Smooth muscle cell (in vitro differentiated cells): ENCODE measurements around the gene APP. TPM values are rescaled to one million over a fixed set of nuclear protein-coding genes. Genes with fewer than 3 reads are reported as not detected.
A peak's percentile ranks its signal among the peaks of the same experiment; 100 is the strongest.

Source experiments
- DNase-seq: peaks from one replicate; lab custom pipeline; 2025; ENCODE audit not compliant: unreplicated experiment; lab: John Stamatoyannopoulos, UW
- H2AFZ ChIP-seq: fragments of 200-600 bp; sonication (generic); 2 replicates; pipeline ENCODE4 v1.6.0; 2016; ENCODE audit warnings: antibody characterized with exemption, low read depth, mild to moderate bottlenecking
- H3F3A ChIP-seq: fragments of 200-600 bp; sonication (generic); 2 replicates; pipeline ENCODE4 v1.6.0; 2017; ENCODE audit warnings: antibody characterized with exemption, low read depth
- H3K27ac ChIP-seq: fragments of 200-600 bp; sonication (generic); 2 replicates; pipeline ENCODE4 v1.5.1; 2016; ENCODE audit warnings: low read depth, mild to moderate bottlenecking
- H3K27me3 ChIP-seq: fragments of 200-600 bp; sonication (generic); 2 replicates; pipeline ENCODE4 v1.6.1; 2016; ENCODE audit warnings: low read depth, mild to moderate bottlenecking
- H3K36me3 ChIP-seq: fragments of 200-600 bp; sonication (generic); 2 replicates; pipeline ENCODE4 v1.5.1; 2016; ENCODE audit warnings: low read depth
- H3K4me1 ChIP-seq: fragments of 200-600 bp; sonication (generic); 2 replicates; pipeline ENCODE4 v1.5.1; 2016; ENCODE audit warnings: low read depth
- H3K4me2 ChIP-seq: fragments of 200-600 bp; sonication (generic); 2 replicates; pipeline ENCODE4 v1.6.0; 2016; ENCODE audit warnings: mild to moderate bottlenecking
- H3K4me3 ChIP-seq: fragments of 200-600 bp; sonication (generic); 2 replicates; pipeline ENCODE4 v1.5.1; 2016; ENCODE audit warnings: mild to moderate bottlenecking
- H3K79me2 ChIP-seq: fragments of 200-600 bp; sonication (generic); 2 replicates; pipeline ENCODE4 v1.6.0; 2016; ENCODE audit warnings: low read depth, mild to moderate bottlenecking
- H3K9ac ChIP-seq: fragments of 200-600 bp; sonication (generic); 2 replicates; pipeline ENCODE4 v1.6.0; 2016; ENCODE audit warnings: low read depth
- H3K9me3 ChIP-seq: fragments of 200-600 bp; sonication (generic); replicated peaks from 2 replicates; pipeline ENCODE4 v1.5.1; 2016; ENCODE audit warnings: low read depth
- H4K20me1 ChIP-seq: fragments of 200-600 bp; sonication (generic); 2 replicates; pipeline ENCODE4 v1.6.0; 2016; ENCODE audit warnings: low read depth
- WGBS: methylation state at CpG from one replicate; pipeline ENCODE4 v1.1.7; 2016; ENCODE audit warnings: low lambda C conversion rate; 5-methylcytosine and 5-hydroxymethylcytosine counted together
- polyA plus RNA-seq: library from polyadenylated mRNA; unstranded; fragments of >200 nt; fragmentation: Nextera tagmentation; extraction: Ambion mirVana; gene quantifications from 2 replicates; pipeline ENCODE4 v1.2.1, GENCODE V29; 2016
- total RNA-seq: library from RNA; depleted of rRNA; stranded (reverse); fragments of >200 nt; gene quantifications from 2 replicates; pipeline ENCODE4 v1.2.3, GENCODE V29; 2014
- TF ChIP-seq, protein P1 (sequence below): fragments of 200-600 bp; sonication (generic); IDR thresholded peaks from 2 replicates; pipeline ENCODE4 v1.5.1; 2017; ENCODE audit warnings: borderline replicate concordance, mild to moderate bottlenecking, antibody characterized with exemption; ENCODE audit not compliant: insufficient read depth, poor library complexity, severe bottlenecking

The APP gene
- total and polyA plus RNA-seq, 2 experiments from 2014 or later = 65.3 to 459 TPM

- no peak overlapping the region for H3K4me3 ChIP-seq
- peak overlapping the region; percentile 86 for H3K27ac ChIP-seq
- H3F3A ChIP-seq = peaks cover 15% of the 10 kb centered on the region
- peaks cover 86% of the 10 kb centered on the region for H3K79me2 ChIP-seq
- H3K4me1 ChIP-seq = peaks cover 30% of the 10 kb centered on the region
- H3K9ac ChIP-seq = peak overlapping the region; percentile 21
- WGBS = 32% methylated on average over 4 of the region's 4 CpGs
- H3K27me3 ChIP-seq = no peaks in the 10 kb centered on the region
- H3K36me3 ChIP-seq = no peaks in the 10 kb centered on the region
- H3K9me3 ChIP-seq = no peaks in the 10 kb centered on the region
- TF ChIP-seq, protein P1, sequence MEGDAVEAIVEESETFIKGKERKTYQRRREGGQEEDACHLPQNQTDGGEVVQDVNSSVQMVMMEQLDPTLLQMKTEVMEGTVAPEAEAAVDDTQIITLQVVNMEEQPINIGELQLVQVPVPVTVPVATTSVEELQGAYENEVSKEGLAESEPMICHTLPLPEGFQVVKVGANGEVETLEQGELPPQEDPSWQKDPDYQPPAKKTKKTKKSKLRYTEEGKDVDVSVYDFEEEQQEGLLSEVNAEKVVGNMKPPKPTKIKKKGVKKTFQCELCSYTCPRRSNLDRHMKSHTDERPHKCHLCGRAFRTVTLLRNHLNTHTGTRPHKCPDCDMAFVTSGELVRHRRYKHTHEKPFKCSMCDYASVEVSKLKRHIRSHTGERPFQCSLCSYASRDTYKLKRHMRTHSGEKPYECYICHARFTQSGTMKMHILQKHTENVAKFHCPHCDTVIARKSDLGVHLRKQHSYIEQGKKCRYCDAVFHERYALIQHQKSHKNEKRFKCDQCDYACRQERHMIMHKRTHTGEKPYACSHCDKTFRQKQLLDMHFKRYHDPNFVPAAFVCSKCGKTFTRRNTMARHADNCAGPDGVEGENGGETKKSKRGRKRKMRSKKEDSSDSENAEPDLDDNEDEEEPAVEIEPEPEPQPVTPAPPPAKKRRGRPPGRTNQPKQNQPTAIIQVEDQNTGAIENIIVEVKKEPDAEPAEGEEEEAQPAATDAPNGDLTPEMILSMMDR = no peak
- no peak for DNase-seq
- peaks cover 92% of the 10 kb centered on the region for H4K20me1 ChIP-seq
- H2AFZ ChIP-seq = no peak overlapping the region
- H3K4me2 ChIP-seq = peak overlapping the region; percentile 68
These were observed 40.2 kb downstream of the APP start for GRCh38 chr21:26130249-26130881.

- peaks cover 20% of the 10 kb centered on the region for H3F3A ChIP-seq
- H3K36me3 ChIP-seq = no peaks in the 10 kb centered on the region
- peak overlapping the region; percentile 20 for H3K9ac ChIP-seq
- H3K4me3 ChIP-seq = peak overlapping the region; percentile 1
- no peaks in the 10 kb centered on the region for H3K9me3 ChIP-seq
- H4K20me1 ChIP-seq = peaks cover 93% of the 10 kb centered on the region
- peak overlapping the region; percentile 72 for H3K4me2 ChIP-seq
- 4% methylated on average over 6 of the region's 6 CpGs for WGBS
- H2AFZ ChIP-seq = no peak overlapping the region
- H3K4me1 ChIP-seq = peaks cover 54% of the 10 kb centered on the region
- peaks cover 83% of the 10 kb centered on the region for H3K79me2 ChIP-seq
- peak overlapping the region; percentile 86 for H3K27ac ChIP-seq
- H3K27me3 ChIP-seq = no peaks in the 10 kb centered on the region
- TF ChIP-seq, protein P1 = no peak
- no peak for DNase-seq
These were observed 42.7 kb downstream of the APP start for GRCh38 chr21:26127918-26128317.

- Histone ChIP-seq H3K4me3 (peak overlapping the region; percentile 1), H2AFZ (no peak overlapping the region), H4K20me1 (peaks cover 92% of the 10 kb centered on the region), H3K36me3 (no peaks in the 10 kb centered on the region), H3K4me2 (peak overlapping the region; percentile 72), H3K4me1 (peaks cover 60% of the 10 kb centered on the region), H3K9ac (no peak overlapping the region), H3F3A (peaks cover 20% of the 10 kb centered on the region), H3K79me2 (peaks cover 83% of the 10 kb centered on the region), H3K27ac (peak overlapping the region; percentile 86), H3K27me3 (no peaks in the 10 kb centered on the region), H3K9me3 (no peaks in the 10 kb centered on the region)
- TF ChIP-seq, protein P1 = no peak
- 88% methylated on average over 1 of the region's 1 CpG for WGBS
- DNase-seq = no peak
These were observed 43.3 kb downstream of the APP start for GRCh38 chr21:26127073-26127814.
